Neural crest cell (in vitro differentiated cells): ENCODE results near the gene FAM162B. TPM values are rescaled to one million over a fixed set of nuclear protein-coding genes. Genes with fewer than 3 reads are reported as not detected.

Source experiments
- DNase-seq: peaks from one replicate; pipeline ENCODE4 v3.0.0; 2021; ENCODE audit warnings: low read depth, mixed read lengths, low spot score
- H3K27ac Mint-ChIP-seq: one replicate; pipeline ENCODE4 v1.8.0; 2021; ENCODE audit warnings: mild to moderate bottlenecking, mixed read lengths; ENCODE audit not compliant: unreplicated experiment
- H3K27me3 Mint-ChIP-seq: 2 replicates; pipeline ENCODE4 v1.8.0; 2021; ENCODE audit warnings: low read depth, mild to moderate bottlenecking, mixed read lengths
- H3K36me3 Mint-ChIP-seq: 2 replicates; pipeline ENCODE4 v1.8.0; 2021; ENCODE audit warnings: low read depth, mild to moderate bottlenecking, mixed read lengths
- H3K4me1 Mint-ChIP-seq: 2 replicates; pipeline ENCODE4 v1.8.0; 2021; ENCODE audit warnings: mixed read lengths
- H3K4me3 Mint-ChIP-seq: one replicate; pipeline ENCODE4 v1.8.0; 2021; ENCODE audit warnings: mild to moderate bottlenecking, mixed read lengths
- H3K9me3 Mint-ChIP-seq: 2 replicates; pipeline ENCODE4 v1.8.0; 2021; ENCODE audit warnings: mixed read lengths
- total RNA-seq: library from RNA; stranded (reverse); gene quantifications from 2 replicates; pipeline ENCODE4 v1.2.1, GENCODE V29; 2021
- TF ChIP-seq, protein P1 (sequence below): fragments of 200-600 bp; sonication (generic); conservative IDR thresholded peaks from 2 replicates; pipeline ENCODE4 v1.5.0; 2021; ENCODE audit warnings: antibody characterized with exemption, mild to moderate bottlenecking

Gene FAM162B
- total RNA-seq, 1 donor from 2014 or later: 1.9 TPM

GRCh38 chr6:116793224-116793623 is 27.7 kb upstream of the FAM162B start:
- no peak overlapping the region for H3K4me3 Mint-ChIP-seq
- no peaks in the 10 kb centered on the region for H3K9me3 Mint-ChIP-seq
- no peaks in the 10 kb centered on the region for H3K27me3 Mint-ChIP-seq
- TF ChIP-seq, protein P1, sequence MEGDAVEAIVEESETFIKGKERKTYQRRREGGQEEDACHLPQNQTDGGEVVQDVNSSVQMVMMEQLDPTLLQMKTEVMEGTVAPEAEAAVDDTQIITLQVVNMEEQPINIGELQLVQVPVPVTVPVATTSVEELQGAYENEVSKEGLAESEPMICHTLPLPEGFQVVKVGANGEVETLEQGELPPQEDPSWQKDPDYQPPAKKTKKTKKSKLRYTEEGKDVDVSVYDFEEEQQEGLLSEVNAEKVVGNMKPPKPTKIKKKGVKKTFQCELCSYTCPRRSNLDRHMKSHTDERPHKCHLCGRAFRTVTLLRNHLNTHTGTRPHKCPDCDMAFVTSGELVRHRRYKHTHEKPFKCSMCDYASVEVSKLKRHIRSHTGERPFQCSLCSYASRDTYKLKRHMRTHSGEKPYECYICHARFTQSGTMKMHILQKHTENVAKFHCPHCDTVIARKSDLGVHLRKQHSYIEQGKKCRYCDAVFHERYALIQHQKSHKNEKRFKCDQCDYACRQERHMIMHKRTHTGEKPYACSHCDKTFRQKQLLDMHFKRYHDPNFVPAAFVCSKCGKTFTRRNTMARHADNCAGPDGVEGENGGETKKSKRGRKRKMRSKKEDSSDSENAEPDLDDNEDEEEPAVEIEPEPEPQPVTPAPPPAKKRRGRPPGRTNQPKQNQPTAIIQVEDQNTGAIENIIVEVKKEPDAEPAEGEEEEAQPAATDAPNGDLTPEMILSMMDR: no peak
- no peak for DNase-seq
- H3K4me1 Mint-ChIP-seq: no peaks in the 10 kb centered on the region
- H3K36me3 Mint-ChIP-seq: no peaks in the 10 kb centered on the region
- H3K27ac Mint-ChIP-seq: no peak overlapping the region

- H3K27ac Mint-ChIP-seq: no peak overlapping the region
- TF ChIP-seq, protein P1: no peak
- no peaks in the 10 kb centered on the region for H3K4me1 Mint-ChIP-seq
- peaks cover 2% of the 10 kb centered on the region for H3K27me3 Mint-ChIP-seq
- H3K36me3 Mint-ChIP-seq: no peaks in the 10 kb centered on the region
- no peaks in the 10 kb centered on the region for H3K9me3 Mint-ChIP-seq
- DNase-seq: no peak
- H3K4me3 Mint-ChIP-seq: no peak overlapping the region
Observed at GRCh38 chr6:116783852-116784251, 18.3 kb upstream of the FAM162B start.

DNA sequence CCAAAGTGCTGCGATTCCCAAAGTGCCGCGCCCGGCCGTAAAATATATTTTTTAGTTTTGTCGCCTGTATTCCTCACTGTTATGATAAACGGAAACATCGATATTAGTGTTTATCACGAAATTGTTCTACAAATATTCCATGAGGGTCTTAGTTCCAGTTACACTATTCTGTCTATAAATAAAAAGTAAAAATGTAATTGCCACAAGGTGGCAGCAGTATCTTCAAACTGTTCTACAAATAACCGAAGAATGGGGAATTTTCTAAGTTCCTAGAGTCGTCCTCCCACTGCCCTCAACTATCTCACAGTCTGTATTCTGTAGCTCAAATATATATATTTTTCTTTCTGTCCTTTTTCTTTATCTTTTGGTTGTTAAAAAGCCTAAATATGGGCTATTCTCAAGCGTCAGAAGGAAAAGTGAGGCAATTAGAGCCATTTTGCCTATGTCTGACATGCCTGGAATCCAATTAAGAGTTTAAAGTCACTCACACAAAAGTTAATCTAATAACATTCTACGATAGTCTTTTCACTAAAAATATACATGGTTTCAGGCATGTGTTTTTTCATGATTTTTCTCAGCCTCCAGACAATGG is 14.2 kb upstream of the FAM162B start:
- no peaks in the 10 kb centered on the region for H3K9me3 Mint-ChIP-seq
- H3K27ac Mint-ChIP-seq: no peak overlapping the region
- TF ChIP-seq, protein P1: peak; percentile 74
- H3K36me3 Mint-ChIP-seq: no peaks in the 10 kb centered on the region
- no peaks in the 10 kb centered on the region for H3K27me3 Mint-ChIP-seq
- H3K4me3 Mint-ChIP-seq: no peak overlapping the region
- no peaks in the 10 kb centered on the region for H3K4me1 Mint-ChIP-seq
- no peak for DNase-seq

GRCh38 chr6:116773886-116774285 is 8.4 kb upstream of the FAM162B start:
- Mint-ChIP-seq H3K27me3 (peaks cover 2% of the 10 kb centered on the region), H3K9me3 (no peaks in the 10 kb centered on the region), H3K36me3 (no peaks in the 10 kb centered on the region), H3K4me3 (no peak overlapping the region), H3K27ac (no peak overlapping the region), H3K4me1 (no peaks in the 10 kb centered on the region)
- no peak for DNase-seq
- TF ChIP-seq, protein P1: no peak

DNA sequence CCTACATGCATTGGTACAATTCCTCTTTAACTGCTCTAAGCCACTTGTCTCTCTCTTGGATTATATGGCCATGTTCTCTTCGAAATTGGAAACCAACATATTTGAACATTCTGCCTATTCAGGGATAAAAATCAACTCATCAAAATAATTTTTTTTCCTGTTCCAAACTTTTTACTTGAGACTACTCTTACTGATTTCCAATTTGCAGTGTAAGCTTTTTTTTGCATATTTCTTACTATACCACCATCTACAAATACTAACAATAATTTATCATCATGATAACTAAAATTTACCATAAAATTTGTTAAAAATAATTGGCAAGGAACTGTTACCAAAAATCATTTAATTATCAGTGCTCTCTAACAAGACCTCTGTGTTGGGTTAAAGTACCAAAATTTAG is 6.9 kb upstream of the FAM162B start:
- DNase-seq: no peak
- no peak overlapping the region for H3K4me3 Mint-ChIP-seq
- H3K36me3 Mint-ChIP-seq: no peaks in the 10 kb centered on the region
- no peak overlapping the region for H3K27ac Mint-ChIP-seq
- H3K27me3 Mint-ChIP-seq: peaks cover 5% of the 10 kb centered on the region
- TF ChIP-seq, protein P1: no peak
- no peaks in the 10 kb centered on the region for H3K9me3 Mint-ChIP-seq
- H3K4me1 Mint-ChIP-seq: no peaks in the 10 kb centered on the region
